GM10266 (cell line): ENCODE measurements around the gene TFF2.

Source experiments
- DNase-seq: peaks from one replicate; pipeline ENCODE4 v3.0.0; 2012; ENCODE audit errors: extremely low spot score
- TF ChIP-seq, protein P1 (sequence below): IDR thresholded peaks from 2 replicates; pipeline ENCODE4 v1.5.1; 2012; ENCODE audit warnings: mild to moderate bottlenecking, low read depth; ENCODE audit not compliant: control insufficient read depth, insufficient read depth; ENCODE audit errors: missing control alignments

TFF2 gene

DNA sequence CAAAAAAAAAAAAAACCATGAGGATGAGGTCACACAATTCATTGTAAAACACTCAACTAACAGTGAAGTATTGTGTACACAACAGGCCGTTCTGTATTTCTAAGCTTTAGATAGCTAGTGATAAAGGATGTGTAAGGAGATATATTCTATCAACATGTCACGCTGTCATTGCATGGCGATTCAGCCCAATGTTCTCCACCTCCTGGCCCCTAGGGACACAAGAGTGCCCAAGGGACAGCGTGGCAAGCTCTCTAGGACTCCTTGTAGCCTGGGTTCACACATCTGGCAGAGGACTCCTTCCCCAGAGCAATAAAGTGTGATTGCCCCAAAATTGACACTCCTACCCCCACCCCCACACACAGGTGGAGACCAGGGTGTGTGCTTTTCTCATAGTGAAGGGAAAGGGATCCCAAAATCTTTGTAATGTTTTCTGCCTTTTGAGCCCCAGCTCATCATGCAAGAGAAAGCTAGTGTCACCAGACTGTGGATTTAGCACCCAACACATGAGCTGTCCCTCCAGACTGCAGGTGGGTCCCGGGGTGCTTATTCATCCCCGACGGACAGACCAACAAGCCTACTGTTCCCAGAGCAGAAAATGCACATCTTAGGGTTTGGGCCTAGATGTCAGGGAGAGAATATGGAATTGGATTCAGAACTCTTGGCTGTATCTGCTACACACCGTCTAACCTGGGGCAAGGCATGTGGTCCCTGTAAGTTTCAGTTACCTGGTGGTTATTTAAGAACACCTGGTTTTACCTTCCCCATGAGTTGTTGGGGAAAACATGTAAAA, 33.6 kb upstream of the TFF2 start:
- no peak for DNase-seq
- TF ChIP-seq, protein P1, sequence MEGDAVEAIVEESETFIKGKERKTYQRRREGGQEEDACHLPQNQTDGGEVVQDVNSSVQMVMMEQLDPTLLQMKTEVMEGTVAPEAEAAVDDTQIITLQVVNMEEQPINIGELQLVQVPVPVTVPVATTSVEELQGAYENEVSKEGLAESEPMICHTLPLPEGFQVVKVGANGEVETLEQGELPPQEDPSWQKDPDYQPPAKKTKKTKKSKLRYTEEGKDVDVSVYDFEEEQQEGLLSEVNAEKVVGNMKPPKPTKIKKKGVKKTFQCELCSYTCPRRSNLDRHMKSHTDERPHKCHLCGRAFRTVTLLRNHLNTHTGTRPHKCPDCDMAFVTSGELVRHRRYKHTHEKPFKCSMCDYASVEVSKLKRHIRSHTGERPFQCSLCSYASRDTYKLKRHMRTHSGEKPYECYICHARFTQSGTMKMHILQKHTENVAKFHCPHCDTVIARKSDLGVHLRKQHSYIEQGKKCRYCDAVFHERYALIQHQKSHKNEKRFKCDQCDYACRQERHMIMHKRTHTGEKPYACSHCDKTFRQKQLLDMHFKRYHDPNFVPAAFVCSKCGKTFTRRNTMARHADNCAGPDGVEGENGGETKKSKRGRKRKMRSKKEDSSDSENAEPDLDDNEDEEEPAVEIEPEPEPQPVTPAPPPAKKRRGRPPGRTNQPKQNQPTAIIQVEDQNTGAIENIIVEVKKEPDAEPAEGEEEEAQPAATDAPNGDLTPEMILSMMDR = no peak

DNA sequence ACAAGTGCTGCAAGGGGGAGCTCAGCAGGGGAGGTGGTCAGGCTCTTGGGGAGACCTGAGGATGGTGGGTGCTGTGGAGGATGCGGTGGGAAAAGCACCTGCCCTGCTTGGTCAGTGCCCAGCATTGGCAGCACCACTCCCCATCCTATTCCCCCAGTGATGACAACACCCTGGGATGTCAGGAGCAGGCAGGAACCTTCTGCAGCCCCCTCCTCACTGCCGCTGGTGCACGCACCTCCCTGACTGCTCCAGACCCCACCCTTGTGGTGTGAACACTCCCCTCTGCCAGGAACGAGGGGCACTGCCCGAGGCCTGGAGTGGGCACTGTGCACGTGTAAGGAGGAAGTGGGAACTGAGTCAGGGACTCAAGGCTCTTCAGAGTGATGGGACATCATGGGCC, 32.5 kb upstream of the TFF2 start:
- TF ChIP-seq, protein P1 = no peak
- no peak for DNase-seq

DNA sequence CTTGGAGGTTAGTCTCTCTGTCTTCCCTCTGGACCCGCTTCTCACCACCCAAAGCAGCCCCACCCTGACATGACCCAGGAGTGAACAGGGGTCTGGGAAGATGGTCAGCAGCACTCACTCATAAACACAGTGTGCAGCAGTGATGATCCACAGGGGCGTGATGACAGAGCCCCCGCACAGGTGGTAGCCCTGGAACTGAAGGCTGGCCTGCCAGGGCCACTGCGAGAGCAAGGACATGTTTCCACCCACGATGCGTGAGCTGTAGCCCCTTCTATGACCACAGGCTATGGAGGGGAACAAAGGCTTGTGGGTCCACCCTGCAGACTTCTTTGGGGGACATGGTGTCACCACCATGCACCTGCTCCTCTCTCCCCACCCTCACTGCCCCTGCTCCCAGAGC, 32.1 kb upstream of the TFF2 start:
- TF ChIP-seq, protein P1 = no peak
- DNase-seq = no peak

DNA sequence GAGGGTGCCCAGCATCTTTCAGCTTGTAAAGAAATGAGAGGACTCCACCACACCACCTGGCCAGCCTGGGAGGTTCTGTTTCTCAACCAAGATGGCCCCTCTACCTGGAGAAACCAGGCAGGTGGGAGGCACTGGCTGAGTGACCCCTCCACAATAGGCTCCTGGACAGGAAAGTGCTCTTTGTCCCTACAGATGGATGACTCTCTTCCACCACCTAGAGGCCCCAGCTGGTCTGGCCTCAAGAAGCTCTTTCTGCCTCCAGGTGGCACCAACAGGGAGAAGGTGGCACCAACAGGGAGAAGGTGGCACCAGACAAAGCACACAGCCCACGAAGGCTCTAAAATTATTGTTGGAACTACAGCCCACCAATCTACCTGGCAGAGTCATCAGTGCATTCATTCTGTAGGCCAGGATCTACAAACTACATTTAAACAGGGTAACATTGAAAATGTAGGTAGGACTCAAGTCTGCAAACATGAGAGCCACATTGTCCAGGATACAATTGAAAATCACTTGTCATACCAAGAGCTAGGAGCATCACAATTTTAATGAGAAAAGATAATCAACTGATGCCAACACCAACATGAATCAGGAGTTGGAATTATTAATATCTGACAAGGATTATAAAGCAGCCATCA, 30.7 kb upstream of the TFF2 start:
- no peak for DNase-seq

DNA sequence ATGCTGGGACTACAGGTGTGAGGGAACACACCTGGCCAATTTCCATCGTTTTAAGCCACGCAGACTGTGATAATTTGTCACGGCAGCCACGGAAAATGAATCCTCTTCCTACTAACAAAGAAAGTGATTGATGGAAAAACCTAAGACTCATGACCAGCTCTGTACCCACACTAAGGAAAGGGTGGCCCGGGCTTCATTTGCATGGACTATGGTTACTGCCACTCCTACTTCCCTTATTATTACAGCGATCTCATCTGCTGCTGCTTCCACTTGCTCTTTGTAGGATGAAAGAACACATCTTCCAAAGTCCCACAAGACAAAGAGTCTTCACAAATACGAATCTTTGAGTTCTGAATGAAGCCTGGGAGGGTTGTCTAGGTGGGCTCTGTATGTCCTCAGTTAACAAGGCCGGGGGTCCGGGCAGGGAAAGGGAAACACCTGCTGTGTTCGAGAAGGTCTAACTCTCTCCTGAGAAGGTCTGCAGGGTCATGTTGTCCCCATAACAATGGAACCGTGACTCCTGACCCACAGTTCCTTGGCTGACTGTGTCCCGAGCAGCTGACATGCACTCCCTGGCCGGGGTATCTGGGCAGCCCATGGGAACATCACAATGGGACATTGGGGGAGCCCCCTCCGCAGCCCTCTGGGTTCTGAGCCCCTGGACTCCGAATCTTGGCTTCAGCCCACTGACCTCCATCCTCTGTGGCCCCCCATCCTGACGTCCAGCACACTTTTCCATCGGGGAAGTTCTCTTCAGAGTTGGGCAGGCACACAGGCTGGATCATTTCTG, 28.8 kb upstream of the TFF2 start:
- DNase-seq = no peak
- TF ChIP-seq, protein P1 = no peak

More for the DNA sequence above, 30.7 kb upstream of the TFF2 start:
- TF ChIP-seq, protein P1 = peak; percentile 61

DNA sequence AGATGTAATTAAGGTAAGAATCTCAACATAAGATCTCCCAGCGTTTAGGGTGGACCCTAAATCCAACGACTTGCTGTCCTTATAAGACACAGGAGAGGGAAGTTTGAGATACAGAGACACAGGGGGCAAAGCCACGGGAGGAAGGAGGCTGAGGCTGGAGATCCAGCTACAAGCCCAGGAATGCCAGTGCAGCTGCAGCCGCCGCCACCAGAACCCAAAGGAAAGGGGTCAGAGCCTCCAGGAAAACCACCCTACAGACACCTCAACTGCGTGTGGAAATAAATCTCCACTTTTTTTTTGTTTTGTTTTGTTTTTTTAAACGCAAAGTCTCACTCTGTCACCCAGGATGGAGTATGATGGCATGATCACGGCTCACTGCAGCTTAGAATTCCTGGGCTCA, 27.6 kb upstream of the TFF2 start:
- DNase-seq = no peak
- TF ChIP-seq, protein P1 = no peak
